AG10803 (cell line): ENCODE results near the gene VCL.

Experiments
- DNase-seq: peaks from one replicate; pipeline ENCODE4 v3.0.0; 2010; ENCODE audit warnings: low read depth
- H3K4me3 ChIP-seq: 2 replicates; pipeline ENCODE4 v1.5.1; 2011; ENCODE audit warnings: mild to moderate bottlenecking, low read length, control low read depth
- TF ChIP-seq, protein P1 (sequence below): conservative IDR thresholded peaks from 2 replicates; pipeline ENCODE4 v1.5.1; 2011; ENCODE audit warnings: mild to moderate bottlenecking, low read length, control low read depth, inconsistent platforms

Gene VCL

DNA sequence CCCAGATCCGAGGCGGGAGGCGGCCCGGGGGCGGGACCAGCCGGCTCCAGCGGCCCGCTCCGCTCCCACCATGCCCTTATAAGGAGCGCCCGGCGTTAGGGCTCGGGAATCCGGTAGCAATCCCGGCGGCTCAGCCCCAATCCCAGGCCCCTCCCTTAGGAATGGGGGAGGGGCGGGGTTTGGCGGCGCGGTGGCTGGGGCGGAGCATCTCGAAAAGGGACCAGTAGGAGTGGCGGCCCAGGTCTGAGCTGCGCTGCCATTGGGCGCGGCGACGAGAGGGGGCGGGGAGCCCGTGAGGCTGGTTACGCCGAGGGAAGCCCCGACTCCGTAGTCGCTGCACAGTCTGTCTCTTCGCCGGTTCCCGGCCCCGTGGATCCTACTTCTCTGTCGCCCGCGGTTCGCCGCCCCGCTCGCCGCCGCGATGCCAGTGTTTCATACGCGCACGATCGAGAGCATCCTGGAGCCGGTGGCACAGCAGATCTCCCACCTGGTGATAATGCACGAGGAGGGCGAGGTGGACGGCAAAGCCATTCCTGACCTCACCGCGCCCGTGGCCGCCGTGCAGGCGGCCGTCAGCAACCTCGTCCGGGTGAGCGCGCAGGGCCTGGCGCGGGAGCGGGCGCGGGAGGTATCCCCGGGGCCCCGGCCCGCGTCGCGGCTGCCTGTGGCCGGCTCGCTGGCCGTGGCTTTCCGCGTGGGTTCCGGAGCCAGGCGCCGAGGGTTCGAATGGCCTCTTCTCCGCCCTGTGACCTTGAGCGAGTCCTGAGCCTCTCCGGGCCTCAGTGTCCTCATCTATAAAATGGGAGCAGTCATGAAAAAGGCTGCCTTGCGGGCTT, at the start of gene VCL:
TSS of gene VCL (plus strand) at position 330 of the 836 bp plus-strand sequence. CDS start at position 422, 92 bp downstream.
- TF ChIP-seq, protein P1, sequence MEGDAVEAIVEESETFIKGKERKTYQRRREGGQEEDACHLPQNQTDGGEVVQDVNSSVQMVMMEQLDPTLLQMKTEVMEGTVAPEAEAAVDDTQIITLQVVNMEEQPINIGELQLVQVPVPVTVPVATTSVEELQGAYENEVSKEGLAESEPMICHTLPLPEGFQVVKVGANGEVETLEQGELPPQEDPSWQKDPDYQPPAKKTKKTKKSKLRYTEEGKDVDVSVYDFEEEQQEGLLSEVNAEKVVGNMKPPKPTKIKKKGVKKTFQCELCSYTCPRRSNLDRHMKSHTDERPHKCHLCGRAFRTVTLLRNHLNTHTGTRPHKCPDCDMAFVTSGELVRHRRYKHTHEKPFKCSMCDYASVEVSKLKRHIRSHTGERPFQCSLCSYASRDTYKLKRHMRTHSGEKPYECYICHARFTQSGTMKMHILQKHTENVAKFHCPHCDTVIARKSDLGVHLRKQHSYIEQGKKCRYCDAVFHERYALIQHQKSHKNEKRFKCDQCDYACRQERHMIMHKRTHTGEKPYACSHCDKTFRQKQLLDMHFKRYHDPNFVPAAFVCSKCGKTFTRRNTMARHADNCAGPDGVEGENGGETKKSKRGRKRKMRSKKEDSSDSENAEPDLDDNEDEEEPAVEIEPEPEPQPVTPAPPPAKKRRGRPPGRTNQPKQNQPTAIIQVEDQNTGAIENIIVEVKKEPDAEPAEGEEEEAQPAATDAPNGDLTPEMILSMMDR, result no peak
- H3K4me3 ChIP-seq, result peak within 1 kb of the TSS; percentile 98
- DNase-seq, result peak; percentile 98

DNA sequence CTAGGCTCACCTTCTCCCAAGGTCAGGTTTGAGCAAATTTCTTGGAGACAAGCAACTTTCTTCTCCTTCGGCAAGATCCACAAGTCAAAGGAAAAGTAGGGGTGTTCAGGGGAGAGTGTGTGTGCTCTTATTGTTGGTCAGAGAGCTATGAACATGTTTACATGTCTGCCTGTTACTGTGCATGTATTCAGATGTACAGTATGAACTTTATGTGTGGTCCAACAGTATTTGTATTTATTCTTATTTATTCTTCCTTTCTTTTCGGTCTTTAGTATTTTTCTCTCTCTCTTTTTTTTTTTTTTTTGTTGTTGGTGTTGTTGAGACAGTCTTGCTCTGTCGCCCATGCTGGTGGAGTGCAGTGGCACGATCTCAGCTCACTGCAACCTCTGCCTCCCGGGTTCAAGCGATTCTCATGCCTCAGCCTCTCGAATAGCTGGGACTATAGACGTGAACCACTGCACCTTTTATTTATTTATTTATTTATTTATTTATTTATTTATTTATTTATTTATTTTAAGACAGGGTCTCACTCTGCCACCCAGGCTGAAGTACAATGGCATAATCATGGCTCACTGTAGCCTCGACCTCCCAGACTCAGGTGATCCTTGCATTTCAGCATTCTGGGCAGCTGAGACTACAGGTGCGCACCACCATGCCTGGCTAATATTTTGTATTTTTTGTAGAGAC, 48.8 kb upstream of the VCL start:
- no peak overlapping the region for H3K4me3 ChIP-seq
- TF ChIP-seq, protein P1, result no peak
- DNase-seq, result no peak

DNA sequence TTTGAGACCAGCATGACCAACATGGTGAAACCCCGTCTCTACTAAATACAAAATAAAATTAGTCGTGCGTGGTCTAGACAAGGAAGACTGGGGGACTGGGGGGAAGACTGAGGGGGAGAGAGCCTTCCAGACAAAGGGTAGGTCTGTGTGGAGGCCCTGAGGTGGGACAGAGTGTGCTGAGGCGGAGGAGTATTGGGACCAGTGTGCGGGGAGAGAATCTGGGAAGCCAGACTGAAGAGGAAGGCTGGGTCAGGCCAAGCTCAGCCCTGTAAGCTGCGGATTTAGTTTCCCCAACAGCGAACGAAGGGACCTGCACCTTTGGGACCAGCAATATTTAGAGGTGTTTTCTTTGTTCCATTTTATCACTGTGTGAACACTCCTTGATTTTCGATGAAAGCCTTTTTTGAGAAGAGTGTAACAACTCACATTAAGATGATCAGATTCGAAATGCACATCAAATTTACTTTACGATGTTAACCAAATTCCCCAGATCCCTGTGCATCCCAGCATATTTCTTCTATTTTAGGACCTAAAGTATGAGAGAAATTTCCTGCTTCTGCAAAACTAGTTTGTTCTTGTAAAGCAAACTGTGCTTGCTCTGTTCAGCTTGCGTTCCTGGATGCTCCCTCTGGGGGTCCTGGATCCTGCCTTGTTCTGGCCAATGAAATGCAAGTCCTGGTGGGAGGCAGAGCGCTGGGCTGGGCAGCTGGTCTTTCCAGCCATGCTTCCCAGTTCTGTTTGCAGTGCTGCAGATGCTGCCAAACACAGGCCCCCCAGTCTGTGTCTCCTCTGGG, 47.6 kb upstream of the VCL start:
- TF ChIP-seq, protein P1, result no peak
- H3K4me3 ChIP-seq, result no peak overlapping the region
- no peak for DNase-seq

DNA sequence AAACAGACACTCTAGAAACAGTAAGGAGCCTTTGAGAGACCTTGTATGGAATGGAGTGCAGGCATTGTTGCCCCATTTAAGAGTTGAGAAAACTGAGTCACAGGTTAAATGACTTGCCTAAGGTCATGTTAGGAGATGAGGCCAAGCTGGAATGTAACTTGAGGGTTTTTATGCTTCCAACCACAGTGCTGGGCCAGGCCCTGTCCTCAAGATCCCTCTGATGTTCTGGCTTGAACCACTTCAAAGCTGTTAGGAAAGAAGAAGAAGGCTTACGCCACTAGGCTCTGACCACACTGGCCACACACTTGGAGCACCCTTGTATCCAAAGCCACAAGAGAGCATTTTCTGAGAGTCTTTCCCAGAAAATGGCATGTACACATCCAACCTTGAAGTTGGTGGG, 44.3 kb upstream of the VCL start:
- no peak overlapping the region for H3K4me3 ChIP-seq
- TF ChIP-seq, protein P1, result no peak
- DNase-seq, result peak; percentile 95

DNA sequence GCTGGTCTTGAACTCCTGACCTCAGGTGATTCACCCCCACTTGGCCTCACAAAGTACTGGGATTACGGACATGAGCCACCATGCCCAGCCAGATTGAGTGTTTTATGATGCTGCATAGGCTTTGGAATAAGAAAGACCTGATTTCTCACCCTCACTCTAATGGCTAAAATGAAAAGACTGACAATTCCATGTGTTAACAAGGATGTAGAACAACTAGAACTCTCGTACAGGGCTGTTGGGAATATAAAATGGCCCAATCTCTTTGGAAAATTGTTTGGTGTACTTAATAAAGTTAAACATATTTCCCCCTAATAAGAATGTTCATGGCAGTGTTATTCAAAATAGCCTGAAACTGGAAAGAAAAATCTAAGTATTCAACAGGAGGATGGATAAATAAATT, 43.2 kb upstream of the VCL start:
- no peak for DNase-seq
- TF ChIP-seq, protein P1, result no peak
- no peak overlapping the region for H3K4me3 ChIP-seq

DNA sequence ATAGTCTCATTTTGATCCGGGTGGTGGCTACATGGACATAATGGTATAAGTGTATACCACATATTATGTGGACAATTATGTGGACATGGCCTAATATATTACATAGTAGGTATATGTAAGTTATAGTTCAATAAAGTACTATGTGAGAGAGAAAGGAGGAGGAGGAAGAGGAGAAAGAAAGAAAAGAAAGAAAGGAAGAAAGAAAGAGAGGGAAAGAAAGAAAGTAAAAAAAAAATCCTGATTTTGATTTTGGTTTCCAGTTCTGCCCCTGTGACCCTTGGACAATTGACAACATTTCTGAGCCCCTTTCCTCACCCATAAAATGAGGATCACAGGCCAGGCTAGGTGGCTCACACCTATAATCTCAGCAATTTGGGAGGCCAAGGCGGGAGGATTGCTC, 42.2 kb upstream of the VCL start:
- TF ChIP-seq, protein P1, result no peak
- DNase-seq, result no peak
- H3K4me3 ChIP-seq, result no peak overlapping the region
